ENCODE results near the gene KMT5C. TPM values are rescaled to one million over a fixed set of nuclear protein-coding genes. Genes with fewer than 3 reads are reported as not detected.
A peak's percentile ranks its signal among the peaks of the same experiment; 100 is the strongest.

Gene KMT5C
- total RNA-seq (1 to 10 TPM; 3.9 to 5.7 (median 4.6) TPM), polyA plus RNA-seq (1 to 10 TPM; 1.8 to 2.6 (median 2.4) TPM)
- long read RNA-seq, donor 1, partial matches to known transcripts, result 0 of 1 reads
- long read RNA-seq, donor 1, other reads (novel, unspliced or antisense), result 1 of 1 reads
- long read RNA-seq, donor 2, partial matches to known transcripts, result 2 of 3 reads
- long read RNA-seq, donor 2, other reads (novel, unspliced or antisense), result 0 of 3 reads

- WGBS, 3 donors, result 0 to 1% (median 1%) methylated on average over 44 to 63 of the region's 63 CpGs
- Histone ChIP-seq H3K4me1 (peaks cover 12% of the 10 kb centered on the region), H3K27me3 (ENCODE audit: insufficient read depth in 3 of 3, low read length in 2 of 3) (peaks cover 0 to 18% (median 0%) of the 10 kb centered on the region in 3 donors), H3K27ac (peak within 1 kb of the TSS; percentile 93), H3K9me3 (no peaks in the 10 kb centered on the region), H3K36me3 (ENCODE audit: insufficient read depth in 1 of 2, low read depth in 1 of 2) (peaks cover 0 to 19% of the 10 kb centered on the region in 2 donors), H3K4me3 (peak within 1 kb of the TSS; percentile 75)
- ATAC-seq (peak; percentile 91 to 93 (median 92)), DNase-seq (peak; percentile 100)
- intact Hi-C loops (cut with DNase I), result loop anchor here (5.0 kb wide), 1 partner anchor 37 kb away; no protein-coding TSS in a partner anchor
- peak; percentile 41 for TF ChIP-seq CTCF (IDR thresholded peaks at IDR 0.05)
Observed at GRCh38 chr19:55339105-55339888, at the start of gene KMT5C. KMT5C (plus strand) TSS chr19:55339876; CDS start chr19:55341937, 2,061 bp downstream.

GRCh38 chr19:55297267-55297666 is 42.4 kb upstream of the KMT5C start:
- H3K36me3 ChIP-seq (ENCODE audit: insufficient read depth in 1 of 2, low read depth in 1 of 2), result no peaks in the 10 kb centered on the region
- 89 to 93% (median 90%) methylated on average over 10 of the region's 10 CpGs for WGBS, 3 donors
- ATAC-seq, result no peak
- TF ChIP-seq CTCF (IDR thresholded peaks at IDR 0.05), result no peak
- no peaks in the 10 kb centered on the region for H3K27me3 ChIP-seq (ENCODE audit: insufficient read depth in 3 of 3, low read length in 2 of 3)
- H3K9me3 ChIP-seq, result no peaks in the 10 kb centered on the region
- no peaks in the 10 kb centered on the region for H3K4me1 ChIP-seq
- DNase-seq, result no peak
- H3K27ac ChIP-seq, result no peak overlapping the region
- intact Hi-C loops (cut with DNase I), result no loop called here
- no peak overlapping the region for H3K4me3 ChIP-seq

GRCh38 chr19:55299991-55300390 is 39.7 kb upstream of the KMT5C start:
- Histone ChIP-seq H3K27ac (no peak overlapping the region), H3K4me1 (no peaks in the 10 kb centered on the region), H3K36me3 (ENCODE audit: insufficient read depth in 1 of 2, low read depth in 1 of 2) (no peaks in the 10 kb centered on the region), H3K9me3 (no peaks in the 10 kb centered on the region), H3K27me3 (ENCODE audit: insufficient read depth in 3 of 3, low read length in 2 of 3) (no peaks in the 10 kb centered on the region), H3K4me3 (no peak overlapping the region)
- intact Hi-C loops (cut with DNase I), result loop anchor here (5.0 kb wide), 4 partner anchors 37 to 157 kb away; partner anchors contain the start of genes KMT5C (in 2 of the 2) and TMEM238 (in 2 of the 2)
- no peak for TF ChIP-seq CTCF (IDR thresholded peaks at IDR 0.05)
- WGBS, 3 donors, result 87 to 91% (median 91%) methylated on average over 10 of the region's 10 CpGs
- no peak for DNase-seq
- ATAC-seq, result no peak

GRCh38 chr19:55300886-55301458 is 38.7 kb upstream of the KMT5C start:
- H3K27ac ChIP-seq, result no peak overlapping the region
- WGBS, 3 donors, result 61 to 74% (median 66%) methylated on average over 14 to 15 of the region's 15 CpGs
- H3K4me3 ChIP-seq, result no peak overlapping the region
- H3K4me1 ChIP-seq, result no peaks in the 10 kb centered on the region
- no peaks in the 10 kb centered on the region for H3K9me3 ChIP-seq
- ATAC-seq (no peak), DNase-seq (no peak)
- H3K36me3 ChIP-seq (ENCODE audit: insufficient read depth in 1 of 2, low read depth in 1 of 2), result no peaks in the 10 kb centered on the region
- intact Hi-C loops (cut with DNase I), result loop anchor here (5.0 kb wide), 4 partner anchors 36 to 156 kb away; partner anchors contain the start of genes KMT5C (in 2 of the 2) and TMEM238 (in 2 of the 2)
- no peak for TF ChIP-seq CTCF (IDR thresholded peaks at IDR 0.05)
- H3K27me3 ChIP-seq (ENCODE audit: insufficient read depth in 3 of 3, low read length in 2 of 3), result no peaks in the 10 kb centered on the region

Measured in psoas muscle (tissue), 8 donors.